ENCODE measurements around the gene ALOX12B. TPM values are rescaled to one million over a fixed set of nuclear protein-coding genes. Genes with fewer than 3 reads are reported as not detected.

Gene ALOX12B
- total RNA-seq, 2 experiments from 2014 or later, result 3.3 to 3.6 TPM

GRCh38 chr17:8055851-8056231, 31.7 kb downstream of the ALOX12B start:
- no peak overlapping the region for H3K27ac Mint-ChIP-seq
- ChIA-PET POLR2A (no interaction called here), CTCF (interaction anchor here (1.0 to 10.2 kb wide), 13 partner anchors 9 to 312 kb away, joined by 3 to 315 read pairs (median 12); partner anchors contain the start of genes ALOX12B and ALOXE3)
- H3K9me3 Mint-ChIP-seq (ENCODE audit: low read depth), result no peaks in the 10 kb centered on the region
- DNase-seq, result no peak
- ATAC-seq, result no peak
- H3K27me3 Mint-ChIP-seq, result peaks cover 30% of the 10 kb centered on the region
- no peaks in the 10 kb centered on the region for H3K36me3 Mint-ChIP-seq (ENCODE audit: low read depth)
- H3K4me3 Mint-ChIP-seq, result no peak overlapping the region
- H3K4me1 Mint-ChIP-seq, result peaks cover 4% of the 10 kb centered on the region
- intact Hi-C loops (cut with DNase I, micrococcal nuclease), result loop anchor here (2.0 to 5.0 kb wide), 3 partner anchors 143 to 234 kb away; no protein-coding TSS in a partner anchor

- peaks cover 4% of the 10 kb centered on the region for H3K4me1 Mint-ChIP-seq
- ChIA-PET CTCF (interaction anchor here (0.7 to 1.0 kb wide), 3 partner anchors 12 to 381 kb away, joined by 3 to 4 read pairs (median 3); no protein-coding TSS in a partner anchor), POLR2A (no interaction called here)
- H3K9me3 Mint-ChIP-seq (ENCODE audit: low read depth), result no peaks in the 10 kb centered on the region
- intact Hi-C loops (cut with DNase I, micrococcal nuclease), result no loop called here
- H3K27me3 Mint-ChIP-seq, result peaks cover 12% of the 10 kb centered on the region
- DNase-seq, result no peak
- ATAC-seq, result no peak
- H3K36me3 Mint-ChIP-seq (ENCODE audit: low read depth), result no peaks in the 10 kb centered on the region
- H3K4me3 Mint-ChIP-seq, result no peak overlapping the region
- H3K27ac Mint-ChIP-seq, result no peak overlapping the region
These were observed 33.9 kb downstream of the ALOX12B start for GRCh38 chr17:8053600-8053999.

- POLR2A ChIA-PET, result no interaction called here
- Mint-ChIP-seq H3K27ac (no peak overlapping the region), H3K36me3 (ENCODE audit: low read depth) (no peaks in the 10 kb centered on the region), H3K4me3 (no peak overlapping the region), H3K4me1 (peaks cover 4% of the 10 kb centered on the region), H3K27me3 (peaks cover 12% of the 10 kb centered on the region), H3K9me3 (ENCODE audit: low read depth) (no peaks in the 10 kb centered on the region)
- CTCF ChIA-PET, result interaction anchor here (1.0 to 1.7 kb wide), 3 partner anchors 8 to 65 kb away, joined by 3 to 6 read pairs (median 3); no protein-coding TSS in a partner anchor
- DNase-seq (no peak), ATAC-seq (no peak)
- intact Hi-C loops (cut with DNase I, micrococcal nuclease), result no loop called here
These were observed 35.0 kb downstream of the ALOX12B start for GRCh38 chr17:8052256-8053252.

- ChIA-PET CTCF (interaction anchor here (1.5 to 1.7 kb wide), 2 partner anchors 8 to 64 kb away, joined by 3 to 6 read pairs; no protein-coding TSS in a partner anchor), POLR2A (no interaction called here)
- H3K9me3 Mint-ChIP-seq (ENCODE audit: low read depth), result no peaks in the 10 kb centered on the region
- intact Hi-C loops (cut with DNase I, micrococcal nuclease), result no loop called here
- DNase-seq (no peak), ATAC-seq (no peak)
- no peak overlapping the region for H3K4me3 Mint-ChIP-seq
- H3K4me1 Mint-ChIP-seq, result peaks cover 4% of the 10 kb centered on the region
- H3K27ac Mint-ChIP-seq, result no peak overlapping the region
- H3K27me3 Mint-ChIP-seq, result peaks cover 8% of the 10 kb centered on the region
- no peaks in the 10 kb centered on the region for H3K36me3 Mint-ChIP-seq (ENCODE audit: low read depth)
These were observed 35.7 kb downstream of the ALOX12B start for GRCh38 chr17:8051831-8052230.

- CTCF ChIA-PET, result interaction anchor here (2.5 kb wide), 1 partner anchor 12 kb away, joined by 8 read pairs; no protein-coding TSS in a partner anchor
- H3K4me3 Mint-ChIP-seq, result no peak overlapping the region
- H3K27ac Mint-ChIP-seq, result no peak overlapping the region
These were observed 38.8 kb downstream of the ALOX12B start for GRCh38 chr17:8048736-8049135.

GRCh38 chr17:8048236-8048635, 39.3 kb downstream of the ALOX12B start:
- DNase-seq (no peak), ATAC-seq (no peak)
- ChIA-PET POLR2A (interaction anchor here (0.6 kb wide), 1 partner anchor 183 kb away, joined by 3 read pairs; no protein-coding TSS in a partner anchor), CTCF (interaction anchor here (1.6 to 2.5 kb wide), 2 partner anchors 12 to 25 kb away, joined by 4 to 8 read pairs; no protein-coding TSS in a partner anchor)
- no peak overlapping the region for H3K4me3 Mint-ChIP-seq
- no peaks in the 10 kb centered on the region for H3K4me1 Mint-ChIP-seq
- no peak overlapping the region for H3K27ac Mint-ChIP-seq
- H3K9me3 Mint-ChIP-seq (ENCODE audit: low read depth), result no peaks in the 10 kb centered on the region
- no peaks in the 10 kb centered on the region for H3K36me3 Mint-ChIP-seq (ENCODE audit: low read depth)
- intact Hi-C loops (cut with DNase I, micrococcal nuclease), result no loop called here
- H3K27me3 Mint-ChIP-seq, result no peaks in the 10 kb centered on the region

More at GRCh38 chr17:8048736-8049135, 38.8 kb downstream of the ALOX12B start:
- H3K4me1 Mint-ChIP-seq, result no peaks in the 10 kb centered on the region
- ATAC-seq (no peak), DNase-seq (no peak)
- intact Hi-C loops (cut with DNase I, micrococcal nuclease), result no loop called here
- no peaks in the 10 kb centered on the region for H3K27me3 Mint-ChIP-seq
- no peaks in the 10 kb centered on the region for H3K9me3 Mint-ChIP-seq (ENCODE audit: low read depth)
- POLR2A ChIA-PET, result no interaction called here
- no peaks in the 10 kb centered on the region for H3K36me3 Mint-ChIP-seq (ENCODE audit: low read depth)

- Mint-ChIP-seq H3K36me3 (ENCODE audit: low read depth) (no peaks in the 10 kb centered on the region), H3K9me3 (ENCODE audit: low read depth) (no peaks in the 10 kb centered on the region), H3K27me3 (no peaks in the 10 kb centered on the region), H3K4me1 (no peaks in the 10 kb centered on the region), H3K27ac (no peak overlapping the region), H3K4me3 (no peak overlapping the region)
- ChIA-PET CTCF (interaction anchor here (1.6 to 2.5 kb wide), 3 partner anchors 13 to 26 kb away, joined by 4 to 8 read pairs (median 4); no protein-coding TSS in a partner anchor), POLR2A (interaction anchor here (0.6 kb wide), 1 partner anchor 183 kb away, joined by 3 read pairs; no protein-coding TSS in a partner anchor)
- intact Hi-C loops (cut with DNase I, micrococcal nuclease), result no loop called here
- ATAC-seq (no peak), DNase-seq (no peak)
These were observed 39.8 kb downstream of the ALOX12B start for GRCh38 chr17:8047769-8048110.

- no peak overlapping the region for H3K4me3 Mint-ChIP-seq
These were observed 40.4 kb downstream of the ALOX12B start for GRCh38 chr17:8046929-8047768.

GRCh38 chr17:8046306-8046928, 41.1 kb downstream of the ALOX12B start:
- no peaks in the 10 kb centered on the region for H3K4me1 Mint-ChIP-seq
- no peak for ATAC-seq
- H3K4me3 Mint-ChIP-seq, result no peak overlapping the region
- DNase-seq, result no peak
- H3K9me3 Mint-ChIP-seq (ENCODE audit: low read depth), result no peaks in the 10 kb centered on the region
- POLR2A ChIA-PET, result no interaction called here
- no peaks in the 10 kb centered on the region for H3K27me3 Mint-ChIP-seq
- H3K36me3 Mint-ChIP-seq (ENCODE audit: low read depth), result no peaks in the 10 kb centered on the region
- intact Hi-C loops (cut with DNase I, micrococcal nuclease), result no loop called here
- CTCF ChIA-PET, result interaction anchor here (1.1 to 2.5 kb wide), 5 partner anchors 11 to 223 kb away, joined by 3 to 8 read pairs (median 4); no protein-coding TSS in a partner anchor
- no peak overlapping the region for H3K27ac Mint-ChIP-seq

More at GRCh38 chr17:8046929-8047768, 40.4 kb downstream of the ALOX12B start:
- ChIA-PET CTCF (interaction anchor here (1.1 to 2.5 kb wide), 5 partner anchors 10 to 224 kb away, joined by 3 to 8 read pairs (median 4); no protein-coding TSS in a partner anchor), POLR2A (no interaction called here)
- no peak for ATAC-seq
- Mint-ChIP-seq H3K27me3 (no peaks in the 10 kb centered on the region), H3K4me1 (no peaks in the 10 kb centered on the region), H3K27ac (no peak overlapping the region), H3K36me3 (ENCODE audit: low read depth) (no peaks in the 10 kb centered on the region), H3K9me3 (ENCODE audit: low read depth) (no peaks in the 10 kb centered on the region)
- intact Hi-C loops (cut with DNase I, micrococcal nuclease), result no loop called here
- no peak for DNase-seq

GRCh38 chr17:8044819-8045810, 42.4 kb downstream of the ALOX12B start:
- DNase-seq (no peak), ATAC-seq (no peak)
- Mint-ChIP-seq H3K9me3 (ENCODE audit: low read depth) (no peaks in the 10 kb centered on the region), H3K27me3 (peaks cover 9% of the 10 kb centered on the region), H3K4me3 (no peak overlapping the region), H3K27ac (no peak overlapping the region), H3K36me3 (ENCODE audit: low read depth) (no peaks in the 10 kb centered on the region), H3K4me1 (no peaks in the 10 kb centered on the region)
- ChIA-PET POLR2A (no interaction called here), CTCF (interaction anchor here (0.7 to 1.8 kb wide), 3 partner anchors 12 to 57 kb away, joined by 4 to 8 read pairs (median 4); no protein-coding TSS in a partner anchor)
- intact Hi-C loops (cut with DNase I, micrococcal nuclease), result loop anchor here in 1 of 2 experiments (5.0 kb wide), 2 partner anchors 48 to 183 kb away; no protein-coding TSS in a partner anchor

Data from activated CD4-positive, alpha-beta T cell treated with anti-CD3 and anti-CD28 coated beads for 36 hours (primary cell).